ENCODE data around the gene AXIN2.
A peak's percentile ranks its signal among the peaks of the same experiment; 100 is the strongest.

Gene AXIN2

GRCh38 chr17:65584604-65585521 is 23.4 kb upstream of the AXIN2 start:
- DNase-seq (ENCODE audit: low read depth in 2 of 3, low spot score in 2 of 3) = no peak

DNA sequence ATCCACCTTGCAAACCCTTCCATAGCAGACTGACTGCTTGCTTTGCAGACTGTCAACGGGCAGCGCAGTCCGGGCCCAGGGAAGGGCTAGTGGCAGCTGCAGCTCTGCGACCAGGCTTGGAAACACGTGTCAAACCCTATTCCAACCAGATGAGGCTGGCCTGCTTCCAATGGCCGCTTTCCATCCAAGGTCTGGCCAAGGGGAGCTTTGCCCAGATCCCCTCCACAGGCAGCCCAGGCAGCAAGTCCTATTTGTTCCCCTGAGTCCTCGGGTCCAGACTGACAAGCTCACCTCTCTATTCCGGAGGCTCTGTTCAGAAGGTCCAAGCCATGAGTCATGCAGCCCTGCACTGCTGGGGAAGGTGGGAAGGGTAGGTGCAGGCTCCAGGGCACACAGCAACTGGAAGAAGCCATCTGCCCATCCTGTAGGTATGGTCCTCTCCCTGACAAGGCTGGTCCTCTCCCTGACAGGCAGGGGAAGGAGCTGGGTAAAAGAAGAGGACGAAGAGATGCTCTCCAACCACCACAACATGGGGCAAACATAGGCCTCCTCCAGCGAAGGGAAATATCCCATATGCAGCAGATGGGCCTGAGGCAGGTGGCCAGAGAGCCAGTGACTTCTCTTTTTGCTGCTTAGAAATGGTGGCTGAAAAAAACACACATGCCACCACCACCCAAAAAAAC is 22.6 kb upstream of the AXIN2 start:
- DNase-seq (ENCODE audit: low read depth in 2 of 3, low spot score in 2 of 3) = no peak

DNA sequence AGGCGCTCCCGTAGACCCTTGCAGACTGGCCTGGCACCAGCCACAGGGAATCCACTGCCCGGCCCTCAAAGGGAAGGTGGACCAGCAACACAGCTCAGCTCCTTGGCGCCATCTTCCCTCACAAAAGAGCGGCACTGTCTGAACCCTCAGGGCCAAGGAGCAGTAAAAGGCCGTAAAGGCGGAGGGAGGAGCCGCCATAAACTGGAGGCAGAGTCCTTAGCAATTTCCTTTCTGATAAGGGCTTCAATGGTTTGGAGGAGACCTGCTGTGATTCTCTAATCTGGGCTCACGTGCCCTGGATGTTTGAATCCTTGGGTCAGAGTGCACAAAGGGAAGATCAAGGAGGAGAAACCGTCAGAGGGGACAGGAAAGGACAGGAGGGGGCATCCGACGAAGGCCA is 15.5 kb upstream of the AXIN2 start:
- no peak for DNase-seq (ENCODE audit: low read depth in 2 of 3, low spot score in 2 of 3)

GRCh38 chr17:65573282-65573602 is 11.8 kb upstream of the AXIN2 start:
- no peak for DNase-seq (ENCODE audit: low read depth in 2 of 3, low spot score in 2 of 3)

GRCh38 chr17:65572581-65573281 is 11.3 kb upstream of the AXIN2 start:
- DNase-seq (ENCODE audit: low read depth in 2 of 3, low spot score in 2 of 3) = no peak

DNA sequence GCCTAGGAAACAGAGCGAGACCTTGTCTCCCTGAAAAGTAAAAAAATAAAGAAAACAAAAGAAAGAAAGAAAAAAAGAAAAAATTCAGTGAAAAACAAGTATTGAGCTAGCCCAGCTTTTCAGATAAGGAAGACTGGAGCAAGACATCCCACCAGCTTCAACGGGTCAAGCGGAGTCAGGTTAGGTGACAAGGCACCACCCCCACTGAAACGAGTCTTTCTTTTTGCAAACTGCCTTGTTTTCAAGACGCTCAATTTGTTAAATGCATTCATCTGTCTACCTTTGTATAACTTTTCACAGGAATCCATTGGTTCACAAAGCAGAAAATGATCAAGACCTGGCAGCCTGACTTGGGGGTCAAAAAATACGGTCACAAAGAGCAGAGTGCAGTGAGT is 10.7 kb upstream of the AXIN2 start:
- no peak for DNase-seq (ENCODE audit: low read depth in 2 of 3, low spot score in 2 of 3)

- no peak for DNase-seq (ENCODE audit: low read depth in 2 of 3, low spot score in 2 of 3)
Observed at GRCh38 chr17:65568918-65569317, 7.5 kb upstream of the AXIN2 start.

GRCh38 chr17:65567566-65567965 is 6.1 kb upstream of the AXIN2 start:
- no peak for DNase-seq (ENCODE audit: low read depth in 2 of 3, low spot score in 2 of 3)

- DNase-seq (ENCODE audit: low read depth in 2 of 3, low spot score in 2 of 3) = no peak
Observed at GRCh38 chr17:65565559-65565958, 4.1 kb upstream of the AXIN2 start.

DNA sequence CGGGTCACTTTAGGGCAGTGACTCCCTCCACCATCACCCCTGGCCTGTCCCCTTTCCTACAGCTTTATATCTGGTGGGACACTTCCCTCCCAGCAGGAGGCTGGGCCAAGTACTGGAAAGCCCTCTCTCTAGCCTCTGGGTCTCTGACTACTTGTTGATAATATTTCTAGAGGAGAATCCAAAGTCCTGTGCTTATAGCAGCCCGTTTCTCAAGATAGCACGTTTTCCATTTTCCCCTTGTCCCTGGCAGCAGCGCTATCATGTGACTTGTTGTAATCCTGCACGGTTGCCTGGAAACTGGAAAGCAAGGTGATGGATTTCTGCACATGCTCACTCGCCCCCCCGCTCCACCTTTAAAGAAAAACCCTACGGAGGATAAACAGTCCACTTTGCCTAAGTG is 3.3 kb upstream of the AXIN2 start:
- DNase-seq (ENCODE audit: low read depth in 2 of 3, low spot score in 2 of 3) = no peak

DNA sequence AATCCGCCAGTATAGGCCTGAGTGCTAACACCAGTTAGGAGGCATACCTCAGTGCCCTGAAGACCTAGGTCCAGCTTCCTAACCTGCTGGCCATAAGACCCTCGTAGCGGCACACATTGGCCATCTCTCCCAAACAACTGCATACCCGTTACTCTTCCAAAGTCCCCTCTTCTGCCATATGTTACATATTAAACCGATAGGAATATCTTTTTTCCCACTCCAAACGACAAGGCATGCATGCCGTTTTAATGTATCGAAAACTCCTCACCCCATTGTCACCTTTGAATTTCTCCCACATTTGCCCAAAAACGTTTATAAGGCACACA is 721 bp upstream of the AXIN2 start:
- DNase-seq (ENCODE audit: low read depth in 2 of 3, low spot score in 2 of 3) = no peak

- DNase-seq (ENCODE audit: low read depth in 2 of 3, low spot score in 2 of 3) = peak in 1 of 3 experiments; percentile 42
Observed at GRCh38 chr17:65560628-65561451, 608 bp downstream of the AXIN2 start.

DNA sequence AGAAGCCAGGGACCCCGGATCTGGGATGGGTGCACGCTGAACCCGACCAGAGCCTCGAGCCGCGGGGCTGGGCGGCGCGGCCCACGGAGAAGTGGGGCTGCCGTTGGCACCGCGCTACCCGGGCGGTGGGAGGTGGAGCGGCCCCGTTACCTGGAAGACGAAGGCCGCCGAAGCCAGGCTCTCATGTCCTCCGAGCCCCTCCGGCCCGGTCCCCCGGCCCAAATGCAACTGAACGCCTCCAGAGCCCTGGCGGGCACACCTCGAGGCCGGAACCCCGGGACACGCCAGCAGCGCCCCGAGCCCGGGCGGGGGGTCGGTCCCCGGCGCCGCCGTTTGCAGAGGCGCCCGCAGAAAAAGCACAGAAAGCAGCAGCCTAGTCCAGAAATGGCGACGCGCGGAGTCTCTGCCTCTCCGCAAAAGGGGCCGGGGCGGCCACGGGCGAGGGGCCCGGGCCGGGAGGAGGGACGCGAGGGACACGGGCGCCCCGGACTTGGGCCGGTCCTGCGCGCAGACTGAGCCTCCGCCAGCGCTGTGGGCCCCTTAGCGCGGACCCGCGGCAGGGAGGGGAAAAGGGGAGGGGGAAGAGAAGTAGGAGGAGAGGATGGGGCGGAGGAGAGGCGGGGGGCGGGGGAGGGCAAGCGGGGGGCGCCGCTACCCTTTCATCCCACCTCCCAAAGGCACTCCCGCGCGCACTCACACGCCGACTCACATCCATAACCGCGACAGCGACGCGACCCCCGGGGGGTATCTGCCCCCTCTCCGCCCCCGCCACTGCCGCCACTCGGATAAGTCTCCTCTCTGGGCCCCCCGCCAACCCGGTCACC is 1.4 kb downstream of the AXIN2 start:
- DNase-seq (ENCODE audit: low read depth in 2 of 3, low spot score in 2 of 3) = no peak

DNA sequence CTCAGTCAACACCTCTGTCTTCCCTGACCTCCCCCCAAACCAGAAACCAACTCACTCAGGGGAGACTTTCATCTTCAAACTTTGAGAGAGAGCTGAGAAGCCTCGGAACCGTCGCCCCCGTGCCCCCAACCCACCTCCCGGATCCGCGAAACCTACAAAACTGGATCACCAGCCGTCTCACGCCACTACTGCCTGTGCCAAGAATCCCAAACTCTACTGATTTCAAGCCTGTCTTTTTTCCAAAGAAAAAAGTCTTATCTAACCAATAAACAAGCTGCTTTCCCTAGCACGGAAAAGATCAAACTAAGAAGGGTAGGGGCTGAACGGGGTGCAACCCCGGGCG is 2.0 kb downstream of the AXIN2 start:
- no peak for DNase-seq (ENCODE audit: low read depth in 2 of 3, low spot score in 2 of 3)

GRCh38 chr17:65558683-65559460 is 2.6 kb downstream of the AXIN2 start:
- no peak for DNase-seq (ENCODE audit: low read depth in 2 of 3, low spot score in 2 of 3)

DNA sequence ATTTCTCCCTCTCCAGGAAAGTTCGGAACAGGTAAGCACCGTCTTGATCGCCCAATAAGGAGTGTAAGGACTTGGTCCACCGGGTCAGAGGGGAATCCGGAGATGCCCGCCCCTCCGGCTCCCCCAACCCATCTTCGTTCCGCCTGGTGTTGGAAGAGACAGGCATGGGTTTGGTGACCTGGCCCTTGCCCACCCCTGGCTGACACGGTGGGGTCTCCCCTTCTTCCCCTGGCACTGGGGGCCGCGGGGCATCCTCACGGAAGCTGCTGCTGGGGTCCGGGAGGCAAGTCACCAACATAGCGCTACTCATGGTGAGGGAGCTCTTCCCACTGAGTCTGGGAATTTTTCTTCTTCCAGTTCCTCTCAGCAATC is 3.2 kb downstream of the AXIN2 start:
- no peak for DNase-seq (ENCODE audit: low read depth in 2 of 3, low spot score in 2 of 3)

DNA sequence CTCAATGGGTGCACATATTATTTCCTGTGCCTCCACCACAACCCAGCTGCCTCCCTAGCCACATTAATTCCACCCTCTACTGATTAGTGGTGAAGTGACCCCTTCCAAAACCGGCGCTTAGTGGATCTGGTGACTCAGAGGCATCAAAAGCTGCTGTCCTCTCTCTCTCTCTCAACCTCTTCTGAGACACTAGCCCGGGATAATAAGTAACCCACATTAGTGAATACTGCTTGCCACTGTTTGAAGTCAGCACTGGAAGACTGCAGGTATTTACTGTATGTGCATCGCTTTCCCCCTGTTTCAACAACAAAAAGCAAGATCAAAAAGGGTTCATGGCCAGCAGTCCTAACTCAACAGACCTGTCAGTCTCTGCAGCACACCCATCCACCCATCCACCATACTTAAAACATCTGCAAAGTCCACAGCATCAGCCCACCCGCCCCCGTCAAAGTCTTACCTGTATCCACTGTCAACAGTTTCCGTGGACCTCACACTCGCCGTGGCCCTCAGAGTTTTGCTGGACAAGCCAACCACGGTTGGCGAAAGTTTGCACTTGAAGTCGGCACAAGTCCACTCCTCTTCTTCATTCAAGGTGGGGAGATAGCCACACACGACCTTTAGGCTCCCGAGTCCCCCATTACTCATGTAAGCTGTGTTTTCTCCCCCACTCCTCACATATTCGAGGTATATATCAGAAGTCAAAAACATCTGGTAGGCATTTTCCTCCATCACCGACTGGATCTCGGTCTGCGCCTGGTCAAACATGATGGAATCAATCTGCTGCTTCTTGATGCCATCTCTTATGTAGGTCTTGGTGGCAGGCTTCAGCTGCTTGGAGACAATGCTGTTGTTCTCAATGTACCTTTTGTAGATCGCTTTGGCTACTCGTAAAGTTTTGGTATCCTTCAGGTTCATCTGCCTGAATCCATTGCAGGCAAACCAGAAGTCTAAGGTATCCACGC is 3.8 kb downstream of the AXIN2 start:
- no peak for DNase-seq (ENCODE audit: low read depth in 2 of 3, low spot score in 2 of 3)

DNA sequence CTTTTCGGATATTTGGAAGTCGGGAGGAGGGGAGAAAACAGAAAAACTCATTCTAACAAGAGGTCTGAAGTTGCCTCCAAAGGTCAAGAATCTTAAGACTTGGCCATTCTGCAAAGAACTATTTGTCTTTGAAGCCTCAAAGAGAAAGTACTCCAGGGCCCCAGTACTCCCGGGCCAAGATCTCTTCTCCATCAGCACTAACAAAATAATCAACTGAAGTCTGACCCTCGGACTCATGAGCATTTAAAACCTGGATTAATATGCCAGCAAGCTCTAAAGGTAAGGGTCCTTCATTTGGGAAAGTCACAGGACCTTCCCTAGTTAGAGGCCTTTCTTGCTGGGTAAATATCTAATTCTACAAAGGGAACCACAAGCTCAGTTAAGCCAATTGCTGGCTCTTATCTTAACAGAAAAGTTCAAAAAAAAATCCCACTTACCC is 4.5 kb downstream of the AXIN2 start:
- no peak for DNase-seq (ENCODE audit: low read depth in 2 of 3, low spot score in 2 of 3)
